Breast epithelium (tissue), 3 donors: ENCODE measurements around the gene CHURC1.

Experiments
- CTCF ChIP-seq, 3 donors: fragments of 450-650 bp; IDR thresholded peaks; one replicate each; pipeline ENCODE4 v1.5.1; 2016 to 2017; ENCODE audit warnings: antibody characterized with exemption in 3 of 3, mild to moderate bottlenecking in 3 of 3, moderate library complexity in 3 of 3
- POLR2A ChIP-seq: fragments of 450-650 bp; IDR thresholded peaks from one replicate; pipeline ENCODE4 v1.6.1; 2016; ENCODE audit warnings: antibody characterized with exemption, mild to moderate bottlenecking, moderate library complexity
- POLR2AphosphoS5 ChIP-seq, 3 donors: sonication (generic); formaldehyde crosslinking; IDR thresholded peaks; one replicate each; pipeline ENCODE4 v1.6.1; 2017; ENCODE audit warnings: antibody characterized with exemption in 3 of 3

- TF ChIP-seq POLR2AphosphoS5 (IDR thresholded peaks at IDR 0.05) (peak in 1 of 3 donors; percentile 45), POLR2A (no peak), CTCF (IDR thresholded peaks at IDR 0.05) (no peak)
These were observed 52.7 kb downstream of the CHURC1 start for GRCh38 chr14:64966976-64967375.
